GM19395 (cell line): Measurements from ENCODE around the gene SH3BP5.
A peak's percentile ranks its signal among the peaks of the same experiment; 100 is the strongest.

ENCODE experiments used
- ATAC-seq: cut with Tn5 transposase; IDR thresholded peaks from one replicate; pipeline ENCODE4 v1.9.1; 2021; ENCODE audit warnings: mild to moderate bottlenecking, moderate library complexity; ENCODE audit not compliant: unreplicated experiment

Gene SH3BP5

GRCh38 chr3:15211937-15212336, 120.4 kb downstream of the SH3BP5 start:
- no peak for ATAC-seq

GRCh38 chr3:15207836-15208504, 124.4 kb downstream of the SH3BP5 start:
- no peak for ATAC-seq

- ATAC-seq, result peak; percentile 31
These were observed 125.5 kb downstream of the SH3BP5 start for GRCh38 chr3:15206662-15207576.

GRCh38 chr3:15205934-15206661, 126.3 kb downstream of the SH3BP5 start, which contains the start of gene CAPN7:
Gene CAPN7, plus strand, starts transcription at chr3:15206246. Its CDS starts 250 bp downstream, at chr3:15206496.
- ATAC-seq, result peak; percentile 86

GRCh38 chr3:15205482-15205933, 126.9 kb downstream of the SH3BP5 start:
- no peak for ATAC-seq
